K562 (cell line): ENCODE measurements around the gene OR7C2. TPM values are rescaled to one million over a fixed set of nuclear protein-coding genes. Genes with fewer than 3 reads are reported as not detected.

Experiments
- ATAC-seq: fragments of 200-7000 bp; cut with Tn5 transposase; 3 replicates; pipeline ENCODE4 v1.9.1; 2020; ENCODE audit warnings: moderate library complexity
- BruUV-seq: library from RNA; stranded (reverse); fragments of 400-500 nt; replicated peaks from 2 replicates; lab custom pipeline; 2021; lab: Mats Ljungman, UMichigan
- CTCF ChIA-PET: fragments of 300-600 bp; formaldehyde crosslinking; extraction: SDS; loops from one replicate; lab custom pipeline; 2021; ENCODE audit warnings: low intra/inter-chr PET ratio; lab: Yijun Ruan, JAX
- POLR2A ChIA-PET: fragments of 300-600, 350-650 bp; sonication (Branson Sonifier 250); formaldehyde crosslinking; extraction: SDS; loops from one replicate; lab custom pipeline; 2021; ENCODE audit warnings: antibody characterized with exemption, inconsistent platforms; lab: Yijun Ruan, JAX
- DNase-seq, 4 experiments: peaks; one replicate each; pipeline versions ENCODE4 v3.0.0 to v3.0.0-alpha.2; 2011 to 2018; ENCODE audit warnings: low spot score in 3 of 4, mixed read lengths in 3 of 4; ENCODE audit errors: extremely low read depth in 1 of 4
- FAIRE-seq: peaks from 2 replicates; lab custom pipeline; 2011; peaks lifted over from hg19 to GRCh38; lab: Jason Lieb, UNC
- H2AFZ ChIP-seq: 2 replicates; pipeline ENCODE4 v1.6.0; 2011; ENCODE audit warnings: low read depth, low read length, control low read depth, inconsistent platforms
- H3K27ac ChIP-seq: fragments of 200-600 bp; 3 replicates; pipeline ENCODE4 v1.8.0; 2011; ENCODE audit warnings: low read depth, mild to moderate bottlenecking, control low read depth, inconsistent platforms, low read length, moderate library complexity, mixed read lengths; ENCODE audit errors: extremely low read depth
- H3K27me3 ChIP-seq, 2 experiments: fragments of 300-600 bp in 1 of 2; 2 replicates in 1 of 2; 3 replicates in 1 of 2; pipeline versions ENCODE4 v1.6.0 to v1.8.0; 2011; ENCODE audit warnings: inconsistent platforms in 2 of 2, low read length in 2 of 2, mild to moderate bottlenecking in 1 of 2, mixed read lengths in 1 of 2, moderate library complexity in 1 of 2; ENCODE audit not compliant: control insufficient read depth in 2 of 2, insufficient read depth in 2 of 2
- H3K36me3 ChIP-seq: fragments of 300-600 bp; 3 replicates; pipeline ENCODE4 v1.8.0; 2011; ENCODE audit warnings: mild to moderate bottlenecking, low read length, inconsistent platforms; ENCODE audit not compliant: control insufficient read depth, insufficient read depth
- H3K4me1 ChIP-seq, 2 experiments: fragments of 200-600 bp in 1 of 2; replicated peaks in 1 of 2; 2 replicates in 1 of 2; 3 replicates in 1 of 2; pipeline versions ENCODE4 v1.5.1 to v1.8.0; 2011; ENCODE audit warnings: inconsistent platforms in 2 of 2, low read length in 2 of 2, mild to moderate bottlenecking in 1 of 2, mixed read lengths in 1 of 2, moderate library complexity in 1 of 2; ENCODE audit not compliant: control insufficient read depth in 2 of 2, insufficient read depth in 2 of 2
- H3K4me2 ChIP-seq: 2 replicates; pipeline ENCODE4 v1.6.1; 2011; ENCODE audit warnings: low read length, control low read depth, inconsistent platforms, mixed read lengths; ENCODE audit not compliant: insufficient read depth
- H3K4me3 ChIP-seq: fragments of 200-600 bp; sonication (generic), shearing (Covaris generic); 2 replicates; pipeline ENCODE4 v1.5.1; 2016; ENCODE audit warnings: control low read depth, inconsistent platforms
- H3K79me2 ChIP-seq: fragments of 200-600 bp; 3 replicates; pipeline ENCODE4 v1.8.0; 2011; ENCODE audit warnings: low read length, inconsistent platforms; ENCODE audit not compliant: control insufficient read depth, insufficient read depth
- H3K9ac ChIP-seq, 2 experiments: 2 replicates each; pipeline versions ENCODE4 v1.6.0 to v1.6.1; 2011; ENCODE audit warnings: low read depth in 2 of 2, low read length in 2 of 2, control low read depth in 1 of 2, inconsistent platforms in 1 of 2, mild to moderate bottlenecking in 1 of 2, mixed read lengths in 1 of 2; ENCODE audit not compliant: insufficient read depth in 1 of 2
- H3K9me1 ChIP-seq: one replicate; pipeline ENCODE4 v1.6.0; 2011; ENCODE audit warnings: inconsistent platforms, mild to moderate bottlenecking, low read length, moderate library complexity; ENCODE audit not compliant: control insufficient read depth, insufficient read depth
- H3K9me3 ChIP-seq: replicated peaks from 2 replicates; pipeline ENCODE4 v1.5.1; 2011; ENCODE audit warnings: low read depth, low read length, inconsistent platforms; ENCODE audit not compliant: control insufficient read depth, insufficient read depth
- H4K20me1 ChIP-seq: replicated peaks from 2 replicates; pipeline ENCODE4 v1.6.1; 2011; ENCODE audit warnings: low read length, inconsistent platforms, mixed read lengths; ENCODE audit not compliant: control insufficient read depth, insufficient read depth
- ARID3B ChIP-seq: fragments of 250-450 bp; sonication (Bioruptor Pico); IDR thresholded peaks from 2 replicates; pipeline ENCODE4 v1.4.0; 2020; ENCODE audit warnings: borderline replicate concordance
- BHLHE40 ChIP-seq: IDR thresholded peaks from 2 replicates; pipeline ENCODE4 v1.6.1; 2011; ENCODE audit warnings: low read length, improper control_type of control experiment
- FIP1L1 ChIP-seq: fragments of 200-400 bp; formaldehyde crosslinking; IDR thresholded peaks from 2 replicates; pipeline ENCODE4 v1.6.1; 2018; ENCODE audit warnings: mild to moderate bottlenecking, low read depth, low read length; ENCODE audit not compliant: poor library complexity, severe bottlenecking
- HNRNPLL ChIP-seq: fragments of 200-400 bp; formaldehyde crosslinking; IDR thresholded peaks from 2 replicates; pipeline ENCODE4 v1.6.1; 2017; ENCODE audit warnings: low read length, low read depth, mild to moderate bottlenecking; ENCODE audit not compliant: poor library complexity, severe bottlenecking
- MAX ChIP-seq: sonication (generic); formaldehyde crosslinking; IDR thresholded peaks from 2 replicates; pipeline ENCODE4 v1.9.0; 2022; ENCODE audit warnings: mild to moderate bottlenecking, missing genetic modification reagents
- MYBL2 ChIP-seq, 2 experiments: fragments of 450-650 bp in 1 of 2; sonication (generic) in 1 of 2; formaldehyde crosslinking in 1 of 2; IDR thresholded peaks; 2 replicates each; pipeline versions ENCODE4 v1.6.1 to v1.8.1; 2017 to 2022; ENCODE audit warnings: borderline replicate concordance in 1 of 2, inconsistent platforms in 1 of 2, low read depth in 1 of 2, mild to moderate bottlenecking in 1 of 2, missing genetic modification reagents in 1 of 2, moderate library complexity in 1 of 2
- RB1 ChIP-seq: fragments of 450-650 bp; IDR thresholded peaks from 2 replicates; pipeline ENCODE4 v1.6.1; 2017; ENCODE audit warnings: low read depth, mild to moderate bottlenecking
- RBBP5 ChIP-seq: fragments of 200-600 bp; sonication (generic); IDR thresholded peaks from 2 replicates; pipeline ENCODE4 v1.6.1; 2012; ENCODE audit warnings: borderline replicate concordance, mild to moderate bottlenecking, low read length, control low read depth, inconsistent platforms; ENCODE audit not compliant: insufficient read depth, poor library complexity, severe bottlenecking
- RERE ChIP-seq: sonication (generic); formaldehyde crosslinking; IDR thresholded peaks from 2 replicates; pipeline ENCODE4 v1.8.0; 2023; ENCODE audit warnings: missing genetic modification reagents, mild to moderate bottlenecking, borderline replicate concordance
- SNIP1 ChIP-seq: fragments of 450-650 bp; IDR thresholded peaks from 2 replicates; pipeline ENCODE4 v1.7.1; 2017; ENCODE audit warnings: low read depth, mild to moderate bottlenecking
- THRAP3 ChIP-seq: fragments of 450-650 bp; IDR thresholded peaks from 2 replicates; pipeline ENCODE4 v1.6.1; 2016; ENCODE audit warnings: mild to moderate bottlenecking, inconsistent platforms, borderline replicate concordance
- ZNF217 ChIP-seq: sonication (generic); formaldehyde crosslinking; IDR thresholded peaks from 2 replicates; pipeline ENCODE4 v1.8.0; 2022; ENCODE audit warnings: mild to moderate bottlenecking, missing genetic modification reagents
- ZNF766 ChIP-seq: fragments of 200-800 bp; sonication (Bioruptor generic); conservative IDR thresholded peaks from 2 replicates; pipeline ENCODE4 v1.6.1; 2016; ENCODE audit warnings: missing genetic modification characterization, missing compliant biosample characterization
- ZNF780A ChIP-seq: fragments of 250-450 bp; sonication (Bioruptor Pico); IDR thresholded peaks from 2 replicates; pipeline ENCODE4 v1.5.0; 2021; ENCODE audit warnings: mild to moderate bottlenecking
- WGBS: fragments of 100-300 bp; shearing (Covaris generic); methylation state at CpG from one replicate; pipeline ENCODE4 v1.1.6; 2016; ENCODE audit warnings: low coverage, mixed read lengths; ENCODE audit not compliant: insufficient coverage; ENCODE audit errors: missing lambda C conversion rate; 5-methylcytosine and 5-hydroxymethylcytosine counted together
- in situ Hi-C: fragments of 300-500 bp; cut with MboI; formaldehyde crosslinking; loops from 4 replicates; pipeline ENCODE4 v1.15.0; 2018; ENCODE audit warnings: inconsistent platforms, mixed read lengths
- intact Hi-C: fragments of 100-400 bp; cut with micrococcal nuclease; formaldehyde crosslinking; loops from 2 replicates; pipeline ENCODE4 v1.14.2; 2022
- polyA plus RNA-seq, 8 experiments: library from polyadenylated mRNA; depleted of rRNA in 4 of 8; stranded (reverse) in 5 of 8; unstranded in 3 of 8; fragments of >200 nt; fragmentation: Nextera tagmentation in 2 of 8; fragmentation: Illumina TruSeq in 1 of 8; extraction: Ambion mirVana in 2 of 8; extraction: Trizol in 1 of 8; gene quantifications; 2 replicates each; pipeline versions ENCODE4 v1.2.1 to v1.2.3, GENCODE V29; 2011 to 2014; ENCODE audit warnings: inconsistent platforms in 1 of 8, missing spikeins in 1 of 8
- total RNA-seq, 7 experiments: library from RNA; depleted of rRNA in 6 of 7; stranded (reverse); fragments of >200 nt in 6 of 7; fragmentation: Illumina TruSeq in 2 of 7; extraction: Trizol in 2 of 7; gene quantifications; 2 replicates each; pipeline versions ENCODE4 v1.2.1 to v1.2.3, GENCODE V29; 2011 to 2021; ENCODE audit warnings: low replicate concordance in 1 of 7

OR7C2 gene
- total and polyA plus RNA-seq, 9 of the 15 experiments (the other 6 are each of a cell fraction or from before 2014, with no cell fraction given) = not detected

DNA sequence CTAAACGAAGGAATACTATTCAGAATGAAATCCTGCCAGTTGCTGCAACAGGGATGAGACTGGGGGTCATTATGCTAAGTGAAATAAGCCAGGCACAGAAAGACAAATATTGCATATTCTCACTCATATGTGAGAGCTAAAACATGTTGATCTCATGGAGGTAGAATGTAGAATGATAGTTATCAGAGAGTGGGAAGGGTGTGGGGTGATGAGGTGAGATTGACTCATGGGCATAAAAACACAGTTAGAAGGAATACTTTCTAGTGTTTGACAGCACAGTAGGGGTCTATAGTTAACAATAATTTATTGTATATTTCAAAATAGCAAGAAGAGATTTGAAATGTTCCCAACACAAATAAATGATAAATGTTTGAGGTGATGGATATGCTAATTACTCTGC lies 7.8 kb upstream of the OR7C2 start:
- H3K27me3 ChIP-seq = no peaks in the 10 kb centered on the region
- no peaks in the 10 kb centered on the region for H4K20me1 ChIP-seq
- ATAC-seq (no peak), FAIRE-seq (no peak), DNase-seq (no peak)
- H2AFZ ChIP-seq = no peak overlapping the region
- POLR2A ChIA-PET = interaction anchor here (0.6 kb wide), 1 partner anchor 219 kb away, joined by 3 read pairs; no protein-coding TSS in a partner anchor
- intact Hi-C loops = no loop called here
- H3K9me1 ChIP-seq = no peaks in the 10 kb centered on the region
- H3K4me2 ChIP-seq = no peak overlapping the region
- H3K9me3 ChIP-seq = no peaks in the 10 kb centered on the region
- WGBS = 0% methylated on average over 1 of the region's 1 CpG
- no TSS peak for BruUV-seq
- no peak overlapping the region for H3K9ac ChIP-seq
- no peak overlapping the region for H3K27ac ChIP-seq
- TF ChIP-seq MYBL2 (IDR thresholded peaks at IDR 0.05; ENCODE audit: low read depth) (no peak), MYBL2 (CRISPR knock-in tag; IDR thresholded peaks at IDR 0.05; ENCODE audit: borderline replicate concordance) (no peak), ARID3B (CRISPR knock-in tag) (no peak), BHLHE40 (no peak), SNIP1 (no peak), ZNF766 (no peak), HNRNPLL (no peak), THRAP3 (no peak), FIP1L1 (no peak), ZNF217 (CRISPR knock-in tag) (no peak), ZNF780A (CRISPR knock-in tag) (no peak), MAX (CRISPR knock-in tag) (no peak), RERE (no peak), RB1 (no peak), RBBP5 (no peak)
- TF ChIP-seq, all 486 proteins: peak for 0
- CTCF ChIA-PET = no interaction called here
- in situ Hi-C loops = no loop called here
- Histone ChIP-seq H3K4me1 (no peaks in the 10 kb centered on the region), H3K79me2 (no peaks in the 10 kb centered on the region), H3K36me3 (no peaks in the 10 kb centered on the region), H3K4me3 (no peak overlapping the region)
